ENCODE measurements around the gene BTBD2. TPM values are rescaled to one million over a fixed set of nuclear protein-coding genes. Genes with fewer than 3 reads are reported as not detected.

BTBD2 gene
- total RNA-seq, 3 donors from 2014 or later: 12.6 to 17.2 (median 14.4) TPM

Other genes starting within 250 kb of the BTBD2 start
- gene ATP8B3, start 203.4 kb downstream of the BTBD2 start, total RNA-seq: under 1 TPM; 0.37 to 0.66 (median 0.43) TPM
- 10 to 100 TPM; 91.5 to 95.0 (median 94.4) TPM for gene REXO1, start 167.2 kb downstream of the BTBD2 start, total RNA-seq
- 10 to 100 TPM; 64.0 to 71.0 (median 69.1) TPM for gene KLF16, start 152.1 kb downstream of the BTBD2 start, total RNA-seq
- gene ABHD17A, start 130.2 kb downstream of the BTBD2 start, total RNA-seq: 100 to 1,000 TPM; 109 to 135 (median 117) TPM
- 1 to 10 TPM; 7.3 to 7.8 (median 7.7) TPM for gene ADAT3, start 110.3 kb downstream of the BTBD2 start, total RNA-seq
- gene SCAMP4, start 110.3 kb downstream of the BTBD2 start, total RNA-seq: 10 to 100 TPM; 37.2 to 40.3 (median 39.4) TPM
- gene CSNK1G2, start 74.5 kb downstream of the BTBD2 start, total RNA-seq: 10 to 100 TPM; 52.7 to 60.6 (median 59.0) TPM
- 100 to 1,000 TPM; 122 to 130 (median 128) TPM for gene MKNK2, start 35.5 kb upstream of the BTBD2 start, total RNA-seq
- 100 to 1,000 TPM; 128 to 137 (median 137) TPM for gene MOB3A, start 80.6 kb upstream of the BTBD2 start, total RNA-seq
- gene IZUMO4, start 81.2 kb upstream of the BTBD2 start, total RNA-seq: 1 to 10 TPM; 3.4 to 4.6 (median 4.2) TPM
- gene AP3D1, start 135.9 kb upstream of the BTBD2 start, total RNA-seq: 100 to 1,000 TPM in 2 of 3 donors, 10 to 100 TPM in 1; 91.9 to 109 (median 108) TPM
- gene DOT1L, start 148.2 kb upstream of the BTBD2 start, total RNA-seq: 10 to 100 TPM; 89.3 to 96.0 (median 94.0) TPM
- 10 to 100 TPM; 69.0 to 92.2 (median 71.4) TPM for gene PLEKHJ1, start 220.6 kb upstream of the BTBD2 start, total RNA-seq
- gene SF3A2, start 221.1 kb upstream of the BTBD2 start, total RNA-seq: 100 to 1,000 TPM; 174 to 195 (median 179) TPM
- gene AMH, start 233.6 kb upstream of the BTBD2 start, total RNA-seq: 1 to 10 TPM; 3.9 to 9.4 (median 5.8) TPM
- gene JSRP1, start 240.7 kb upstream of the BTBD2 start, total RNA-seq: under 1 TPM; 0.63 to 0.95 (median 0.89) TPM